Hematopoietic multipotent progenitor cell treated with erythropoietin and hydrocortisone succinate and interleukin-3 and kit ligand, for 4 days (in vitro differentiated cells): ENCODE data around the gene SLC34A3.

Source experiments
- DNase-seq: peaks from one replicate; pipeline ENCODE4 v3.0.0-alpha.2; 2015

SLC34A3 gene

DNA sequence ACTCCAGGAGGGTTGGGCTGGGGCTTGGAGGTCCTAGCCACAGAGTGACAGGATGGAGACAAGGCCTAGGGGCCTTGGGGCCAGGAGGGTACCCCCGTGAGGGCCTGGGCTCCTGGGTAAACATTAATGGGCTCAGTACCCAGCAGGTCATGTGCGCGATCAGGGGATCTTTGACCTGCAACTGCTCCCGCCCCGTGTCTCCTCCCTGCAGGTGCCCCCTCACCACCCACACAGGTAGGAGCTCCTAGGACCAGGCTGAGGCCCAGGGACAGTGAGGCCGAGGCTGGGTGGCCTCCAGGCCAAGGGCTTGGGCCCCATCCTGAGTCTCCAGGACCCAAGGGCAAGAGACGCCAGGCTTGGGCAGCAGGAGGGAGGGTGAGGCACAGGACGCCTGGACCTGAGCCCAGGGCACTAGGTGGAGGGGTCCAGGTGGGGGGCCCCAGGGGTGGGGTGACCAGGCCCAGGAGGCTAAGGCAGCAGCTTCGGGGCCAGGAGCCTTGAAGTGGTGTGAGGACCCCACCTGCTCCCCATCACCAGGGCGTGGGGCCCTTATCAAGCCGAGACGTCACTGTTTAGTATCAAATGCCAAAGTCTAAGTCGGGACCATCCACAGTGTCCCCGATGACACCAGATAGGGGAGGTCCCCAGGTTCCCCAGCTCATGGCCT lies at the start of gene SLC34A3:
SLC34A3 (plus strand) TSS at position 197 of the 667 bp plus-strand sequence. CDS start 802 bp downstream, outside the sequence.
- DNase-seq: no peak

DNA sequence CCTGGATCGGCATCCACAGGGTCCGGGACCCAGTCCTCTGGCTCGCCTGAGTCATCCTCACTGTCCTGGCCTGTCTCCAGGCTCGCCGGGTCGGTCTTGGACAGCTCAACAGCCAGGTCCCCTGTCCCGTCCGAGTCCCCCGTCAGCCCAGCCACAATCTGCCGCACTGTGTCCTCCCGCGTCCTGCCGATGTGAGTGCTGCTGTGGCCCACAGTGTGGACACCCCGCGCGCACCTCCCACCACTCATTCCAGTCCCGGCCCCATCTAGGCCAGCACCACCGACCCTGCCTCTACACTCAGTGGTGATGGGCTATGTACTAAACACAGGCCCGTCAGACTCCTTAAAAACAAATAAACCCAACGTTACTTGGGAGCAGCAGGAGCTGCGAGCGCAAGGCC lies 49.0 kb upstream of the SLC34A3 start:
- no peak for DNase-seq

DNA sequence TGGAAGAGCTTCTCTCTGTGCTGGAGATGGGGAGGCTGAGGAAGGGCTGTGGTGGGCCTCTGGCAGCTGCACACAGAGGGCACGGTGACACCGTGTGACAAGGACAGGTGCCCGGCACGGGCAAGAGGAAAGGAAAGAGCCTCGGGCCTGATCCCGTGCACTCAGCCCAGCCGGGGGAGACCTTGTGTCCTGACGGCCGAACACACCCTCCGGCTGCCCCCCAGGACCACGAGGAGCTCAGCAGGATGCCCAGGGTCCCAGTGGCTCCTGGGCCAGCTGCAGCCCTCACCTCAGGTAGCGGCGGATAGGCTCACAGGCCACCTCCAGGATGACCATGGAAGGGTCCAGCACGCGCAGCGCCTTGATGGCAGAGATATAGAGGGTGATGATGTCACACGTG lies 47.9 kb upstream of the SLC34A3 start:
- no peak for DNase-seq

DNA sequence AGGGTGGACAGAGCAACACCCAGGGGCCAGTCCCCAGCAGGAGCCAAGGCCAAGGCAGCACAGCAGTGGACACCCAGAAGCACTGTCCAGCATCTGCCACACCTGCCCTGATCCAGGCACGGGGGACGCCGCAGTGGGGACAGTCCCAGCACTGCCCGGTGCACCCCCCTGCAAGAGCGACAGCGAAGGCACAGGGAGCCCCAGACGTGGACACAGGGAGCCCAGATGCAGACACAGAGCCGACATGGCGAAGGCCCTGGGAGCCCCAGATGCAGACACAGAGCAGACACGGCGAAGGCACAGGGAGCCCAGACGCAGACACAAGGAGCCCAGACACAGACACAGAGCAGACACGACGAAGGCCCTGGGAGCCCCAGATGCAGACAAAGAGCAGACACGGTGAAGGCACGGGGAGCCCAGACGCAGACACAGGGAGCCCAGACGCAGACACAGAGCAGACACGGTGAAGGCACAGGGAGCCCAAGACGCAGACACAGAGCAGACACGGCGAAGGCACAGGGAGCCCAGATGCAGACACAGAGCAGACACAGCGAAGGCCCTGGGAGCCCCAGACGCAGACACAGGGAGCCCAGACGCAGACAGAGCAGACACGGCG lies 46.6 kb upstream of the SLC34A3 start:
- no peak for DNase-seq

DNA sequence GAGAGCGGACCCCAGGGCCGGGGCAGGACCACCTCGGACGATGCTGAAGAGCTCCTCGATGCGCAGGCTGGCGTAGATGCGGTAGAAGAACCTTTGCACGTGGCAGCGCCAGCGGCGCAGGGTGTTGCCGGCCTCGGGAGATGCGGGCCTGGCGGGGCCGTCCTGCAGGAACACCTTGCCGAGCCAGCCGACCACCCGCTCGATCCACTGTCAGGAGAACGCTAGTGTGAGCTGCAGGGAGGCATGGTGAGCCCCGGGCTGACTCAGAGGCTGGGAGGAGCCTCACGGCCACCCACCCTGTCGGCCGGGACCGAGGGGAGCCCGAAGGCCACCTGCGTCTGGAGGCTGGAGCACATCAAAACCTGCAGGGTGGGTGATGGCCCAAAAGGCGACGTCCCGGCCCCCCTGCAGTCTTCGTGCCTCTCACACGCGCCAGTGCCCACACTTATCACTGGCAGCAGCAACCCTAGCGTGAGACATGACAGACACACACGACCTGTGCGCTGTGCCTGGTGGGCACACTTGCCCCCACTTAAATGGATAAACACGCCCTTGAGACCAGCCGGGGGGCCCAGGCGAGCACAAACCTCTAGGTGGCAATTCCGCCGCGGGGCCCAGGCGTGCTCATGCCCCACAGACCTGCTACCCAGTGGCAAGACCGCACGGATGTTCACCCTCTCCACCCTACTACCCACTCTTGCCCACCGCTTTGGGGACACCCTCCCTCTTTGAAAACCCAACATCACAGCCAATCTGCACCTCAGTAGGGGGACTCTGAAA lies 45.6 kb upstream of the SLC34A3 start:
- no peak for DNase-seq

DNA sequence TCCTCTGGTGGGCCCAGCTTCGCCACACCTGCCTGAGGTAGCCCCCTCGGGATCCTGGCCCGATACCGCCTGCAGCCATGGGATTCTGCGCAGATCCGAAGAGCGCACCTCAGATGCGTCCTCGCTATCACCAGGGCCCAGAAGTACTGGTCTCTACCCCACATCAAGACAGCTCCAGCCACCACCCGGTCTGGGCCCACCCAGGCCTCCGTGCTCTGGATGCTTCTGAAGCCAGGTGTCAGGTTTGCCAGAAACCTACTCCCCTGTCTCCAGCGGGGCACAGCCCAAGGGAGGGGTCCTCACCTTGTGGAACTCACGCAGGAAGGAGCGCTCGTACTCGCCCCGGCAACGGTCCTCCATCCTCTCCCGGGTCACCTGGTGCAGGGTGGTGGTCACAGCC lies 44.8 kb upstream of the SLC34A3 start:
- no peak for DNase-seq

DNA sequence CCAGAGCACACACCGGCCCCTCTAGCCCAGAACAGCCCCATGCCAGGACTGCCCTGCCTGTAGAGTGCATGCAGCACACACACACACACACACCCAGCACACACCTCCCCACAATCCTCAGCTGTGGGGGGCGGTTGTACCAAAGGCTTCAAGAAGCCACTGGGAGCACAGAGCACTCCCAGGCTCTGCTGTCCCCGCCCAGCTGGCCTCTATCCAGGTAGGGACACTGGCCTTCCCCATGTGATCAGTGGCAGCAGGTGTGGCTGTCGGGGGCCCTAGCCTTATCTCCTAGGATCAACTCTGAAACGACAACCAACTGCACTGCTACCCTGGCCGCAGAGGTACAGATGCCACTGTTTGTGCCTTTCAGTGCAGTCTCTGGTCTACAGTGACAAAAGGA lies 44.3 kb upstream of the SLC34A3 start:
- no peak for DNase-seq

DNA sequence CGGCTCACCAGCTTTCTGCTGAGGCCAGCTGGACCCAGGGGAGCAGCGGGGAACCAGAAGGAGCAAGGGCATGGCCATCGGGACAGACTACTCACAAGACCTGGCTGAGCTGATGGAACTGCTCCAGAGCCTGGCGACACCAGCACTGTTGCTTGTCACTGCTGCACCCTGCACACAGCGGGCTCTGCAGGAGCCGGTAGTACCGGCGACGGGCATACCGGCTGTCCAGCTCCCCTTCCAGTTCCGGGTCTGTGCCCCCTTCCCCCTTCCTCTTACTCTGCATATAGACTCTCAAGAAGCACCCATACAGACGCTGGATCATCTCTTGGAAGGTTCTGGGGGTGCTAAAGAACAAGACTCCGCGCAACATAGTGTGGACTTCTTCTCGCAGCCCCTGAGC lies 43.3 kb upstream of the SLC34A3 start:
- no peak for DNase-seq

DNA sequence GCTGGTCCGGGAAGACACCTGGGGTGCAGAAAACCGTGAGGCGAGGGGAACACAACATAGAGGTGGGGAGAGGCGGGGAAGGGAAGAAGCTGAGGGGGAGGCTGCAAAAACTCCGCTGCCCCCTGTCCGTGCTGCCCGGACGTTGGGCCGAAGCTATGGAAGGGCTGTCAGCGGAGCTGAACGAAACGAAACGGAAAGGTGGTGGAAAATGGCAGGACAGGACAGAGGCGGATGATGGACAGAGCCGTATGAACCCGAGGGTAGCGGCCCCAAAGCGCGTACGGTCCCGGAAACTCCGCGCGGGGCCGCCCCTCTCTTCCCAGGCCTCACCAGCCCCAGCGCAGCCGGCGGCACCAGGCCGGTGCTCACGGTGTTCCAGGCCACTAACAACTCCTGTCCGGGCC lies 42.6 kb upstream of the SLC34A3 start:
- no peak for DNase-seq

DNA sequence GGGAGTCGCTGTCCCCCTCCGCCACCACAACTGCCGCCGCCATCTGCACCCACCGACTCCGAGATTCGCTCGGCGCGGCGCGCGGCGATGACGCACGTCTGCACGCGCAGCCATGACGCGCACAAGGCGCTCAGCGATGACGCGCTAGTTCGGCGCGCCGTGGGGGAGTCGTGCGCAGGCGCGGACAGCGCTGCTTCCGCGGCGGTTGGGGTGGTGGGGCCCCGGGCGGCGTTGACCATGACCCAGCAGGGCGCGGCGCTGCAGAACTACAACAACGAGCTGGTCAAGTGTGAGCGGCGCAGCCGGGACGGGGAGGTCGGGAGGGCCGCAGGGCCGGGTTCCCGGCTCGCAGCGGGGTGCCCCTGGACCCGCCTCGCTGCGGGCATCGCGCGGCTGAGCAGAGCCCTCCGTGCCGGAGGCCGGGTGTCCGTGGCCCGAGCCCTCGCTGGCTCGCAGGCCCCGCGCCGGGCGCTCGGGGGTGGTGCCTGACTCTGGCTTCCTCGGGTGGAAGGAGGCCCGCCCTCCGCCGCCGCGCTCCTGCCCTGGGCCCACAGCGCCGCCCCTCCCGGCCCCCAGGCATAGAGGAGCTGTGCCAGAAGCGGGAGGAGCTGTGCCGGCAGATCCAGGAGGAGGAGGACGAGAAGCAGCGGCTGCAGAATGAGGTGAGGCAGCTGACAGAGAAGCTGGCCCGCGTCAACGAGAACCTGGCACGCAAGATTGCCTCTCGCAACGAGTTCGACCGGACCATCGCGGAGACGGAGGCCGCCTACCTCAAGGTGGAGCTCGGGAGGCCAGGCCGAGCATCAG lies 42.0 kb upstream of the SLC34A3 start, which contains the start of the genes ANAPC2 and SSNA1:
ANAPC2 (minus strand) TSS at position 71 of the 807 bp plus-strand sequence; CDS start at position 43, 28 bp downstream.
SSNA1 (plus strand) TSS at position 187 of the 807 bp plus-strand sequence; CDS start at position 238, 51 bp downstream.
- DNase-seq: peak; percentile 96

DNA sequence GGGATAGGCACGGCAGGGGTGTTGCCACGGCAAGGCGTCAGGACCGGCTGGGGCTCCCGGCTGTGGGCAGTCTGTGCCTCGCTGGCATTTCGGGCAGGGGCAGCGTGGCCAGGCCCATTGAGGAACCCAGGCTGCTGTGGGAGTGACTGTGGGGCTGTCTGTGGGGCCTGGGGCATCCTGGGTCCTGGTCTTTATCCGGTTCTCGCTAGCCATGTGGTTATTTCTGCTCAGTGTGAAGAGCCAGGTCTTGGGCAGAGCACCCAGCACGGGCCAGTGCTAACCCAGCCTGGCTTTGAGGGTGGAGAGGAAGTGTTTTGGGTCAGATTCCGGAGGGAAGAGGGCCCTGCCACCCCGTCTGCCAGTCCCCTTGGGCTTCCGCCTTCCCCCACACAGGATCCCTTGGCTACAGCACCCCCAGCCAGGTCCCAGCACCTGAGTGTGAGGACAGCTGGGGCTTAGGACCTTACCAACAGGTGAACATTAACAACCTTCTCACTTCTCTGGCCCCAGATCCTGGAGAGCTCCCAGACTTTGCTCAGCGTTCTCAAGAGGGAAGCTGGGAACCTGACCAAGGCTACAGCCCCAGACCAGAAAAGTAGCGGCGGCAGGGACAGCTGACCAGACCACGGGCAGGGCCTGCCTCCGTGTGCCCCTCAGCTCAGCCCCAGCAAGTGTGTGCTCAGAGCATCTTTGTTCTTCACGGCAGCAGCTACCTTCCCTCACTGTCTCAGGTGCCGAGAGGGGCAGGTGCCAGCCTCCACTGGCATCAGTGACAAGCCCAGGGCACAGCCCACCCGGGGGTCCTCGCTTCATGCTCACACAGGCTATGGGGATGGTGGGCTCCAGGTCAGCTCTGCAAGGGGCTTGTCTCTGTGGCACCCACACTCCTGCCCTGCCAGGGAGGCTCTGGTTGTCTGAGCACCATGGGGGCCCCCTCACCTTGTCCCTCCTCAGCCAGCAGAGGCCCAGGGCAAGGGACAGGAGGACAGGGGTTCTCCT lies 41.1 kb upstream of the SLC34A3 start:
- DNase-seq: no peak

DNA sequence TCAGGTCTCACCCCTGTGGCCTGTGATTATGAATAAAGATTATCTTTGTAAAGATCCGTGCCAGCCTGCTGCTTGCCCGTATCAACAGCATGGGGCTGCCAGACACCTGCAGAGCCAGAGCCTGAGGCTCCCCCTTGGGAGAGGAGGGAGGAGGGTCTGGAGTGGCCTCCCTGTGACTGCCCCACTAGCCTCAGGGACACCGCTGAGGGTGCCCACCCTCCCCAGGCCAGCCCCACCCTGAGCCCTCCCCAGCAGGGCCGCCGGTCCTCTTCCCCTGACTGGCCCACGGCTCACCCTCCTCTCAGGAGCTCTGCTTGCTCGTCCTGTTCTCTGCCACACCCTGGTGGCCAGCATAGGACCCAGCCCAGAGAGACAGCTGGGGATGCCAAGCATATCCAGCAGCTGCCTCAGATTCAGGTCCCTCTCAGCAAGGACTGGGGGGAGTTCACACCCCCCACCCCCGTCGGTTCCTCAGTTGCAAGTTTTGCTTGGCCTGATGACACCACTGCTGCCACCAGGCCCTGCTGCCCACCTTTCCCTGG lies 40.3 kb upstream of the SLC34A3 start:
- peak; percentile 47 for DNase-seq

DNA sequence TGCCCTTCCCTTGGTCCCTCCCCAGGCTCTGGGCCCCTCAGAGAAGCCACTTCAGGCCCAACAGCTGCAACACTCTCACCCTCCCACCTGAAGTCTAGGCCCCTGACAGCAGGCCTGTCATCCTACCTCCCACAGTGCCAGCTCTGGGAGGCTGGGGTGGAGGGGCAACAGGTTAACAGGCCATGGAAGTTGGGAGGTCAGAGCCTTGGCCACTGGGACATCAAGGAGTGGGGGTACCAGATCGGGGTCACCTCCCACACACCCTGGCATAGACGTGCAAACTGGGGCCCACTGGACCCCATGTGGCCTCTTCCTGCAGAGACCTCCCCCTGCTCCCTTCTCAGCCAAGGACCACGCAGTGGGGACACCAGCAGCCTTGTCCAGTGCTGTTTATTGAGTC lies 39.5 kb upstream of the SLC34A3 start:
- no peak for DNase-seq

DNA sequence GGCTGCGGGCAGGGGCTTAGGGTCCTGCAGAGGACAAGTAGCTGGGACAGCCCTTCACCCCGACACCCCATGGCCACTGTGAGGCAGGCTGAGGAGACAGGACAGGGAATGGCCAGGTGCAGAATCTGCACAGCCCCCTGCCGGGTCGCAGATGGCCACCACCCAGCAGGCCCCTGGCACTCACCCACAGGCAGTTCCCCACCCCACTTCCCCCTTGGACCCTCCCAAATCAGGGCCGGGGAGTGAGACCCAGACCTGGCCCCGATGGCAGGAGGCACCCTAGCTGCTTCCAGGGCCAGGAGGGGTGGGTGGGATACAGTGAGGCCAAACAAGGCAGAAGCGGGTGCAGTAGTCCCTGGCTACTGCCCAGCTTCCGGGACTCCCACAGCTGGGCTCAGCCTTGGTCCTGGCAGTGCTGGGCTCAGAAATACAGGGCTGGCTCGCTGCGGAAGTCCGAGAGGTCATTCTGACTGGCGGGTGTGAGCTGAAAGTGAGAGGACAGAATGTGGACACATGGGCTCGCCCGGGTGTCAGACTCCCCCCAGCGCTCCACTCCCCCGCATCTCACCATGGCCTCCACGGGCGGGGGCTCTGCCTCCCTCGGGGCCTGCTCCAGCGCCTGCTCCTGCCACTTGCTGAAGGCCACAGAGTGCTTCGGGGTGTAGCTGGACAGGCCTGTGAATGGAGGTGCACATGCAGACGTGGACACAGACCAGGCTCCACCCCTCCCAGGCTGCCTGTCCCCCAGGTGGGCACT lies 38.8 kb upstream of the SLC34A3 start:
- DNase-seq: no peak

DNA sequence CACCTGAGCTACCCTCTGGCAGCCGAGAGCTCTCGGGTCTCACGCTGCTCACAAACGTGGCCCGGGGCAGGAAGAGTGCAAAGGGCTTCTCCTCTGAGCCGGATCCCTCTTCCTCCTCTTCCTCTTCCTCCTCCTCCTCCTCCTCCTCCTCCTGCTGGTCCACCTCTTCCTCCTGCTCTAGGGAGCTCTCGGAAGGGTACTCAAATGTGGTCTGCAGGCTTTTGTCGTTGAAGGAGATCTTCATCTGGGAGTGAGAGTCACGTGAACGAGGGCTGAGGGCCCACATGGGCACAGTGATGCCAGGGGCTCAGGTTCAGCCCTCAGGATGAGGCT lies 38.3 kb upstream of the SLC34A3 start:
- DNase-seq: no peak

DNA sequence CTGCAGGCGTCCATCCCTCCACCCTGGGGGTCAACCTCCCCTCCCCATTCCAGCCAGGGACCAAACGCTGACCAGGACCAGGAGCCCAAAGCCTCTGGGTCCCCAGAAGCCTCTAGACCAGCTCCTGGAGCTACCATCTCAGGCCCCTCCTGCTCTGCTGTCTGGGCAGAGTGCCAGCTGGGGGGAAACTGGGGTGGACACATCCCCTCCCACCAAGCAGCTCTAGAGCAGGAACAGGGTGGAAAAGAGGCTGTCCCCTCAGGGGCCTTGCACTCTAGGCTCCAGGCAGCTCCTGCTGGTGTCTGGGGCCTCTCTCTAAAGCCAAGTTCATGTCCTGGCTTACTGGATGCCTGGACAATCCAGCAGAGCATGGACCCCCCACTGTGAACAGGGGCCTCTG lies 37.8 kb upstream of the SLC34A3 start:
- DNase-seq: no peak

DNA sequence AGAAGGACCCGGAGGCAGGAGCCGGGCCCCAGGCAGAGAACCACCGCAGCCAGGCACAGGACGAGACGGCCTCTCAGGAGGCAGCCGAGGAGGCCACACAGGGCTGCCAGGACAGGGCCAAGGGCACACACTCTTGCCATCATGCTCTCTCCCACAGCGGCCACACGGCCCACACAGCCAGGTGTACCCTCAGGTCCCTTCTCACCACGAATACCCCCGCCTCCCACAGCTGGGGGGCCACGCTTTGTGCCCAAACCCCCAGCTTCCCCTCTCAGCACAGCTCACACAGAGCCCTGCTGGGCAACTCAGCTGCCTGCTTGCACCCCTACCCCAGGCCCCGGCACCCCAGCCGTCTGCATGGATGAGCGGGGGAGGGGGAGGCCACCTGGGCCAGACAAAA lies 36.9 kb upstream of the SLC34A3 start:
- no peak for DNase-seq

DNA sequence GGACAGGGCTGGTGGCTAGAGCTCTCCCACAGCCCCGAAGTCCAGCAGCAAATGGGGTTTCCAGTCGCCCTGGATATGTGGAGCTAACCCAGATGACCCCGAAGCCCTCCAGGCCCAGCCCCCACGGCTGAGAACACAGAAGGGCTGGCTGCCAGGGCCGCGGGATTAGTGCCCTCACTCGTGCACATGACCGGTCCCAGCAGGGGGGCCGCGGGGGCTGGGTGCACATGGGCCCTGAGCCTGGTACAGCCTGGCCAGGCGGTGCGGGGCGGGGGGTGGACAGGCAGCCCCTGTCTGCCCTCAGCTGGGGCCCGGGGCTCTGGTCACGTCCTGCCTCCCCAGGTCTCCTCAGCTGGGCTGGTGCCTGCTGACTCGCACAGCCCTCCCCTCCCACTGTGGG lies 36.3 kb upstream of the SLC34A3 start:
- no peak for DNase-seq

DNA sequence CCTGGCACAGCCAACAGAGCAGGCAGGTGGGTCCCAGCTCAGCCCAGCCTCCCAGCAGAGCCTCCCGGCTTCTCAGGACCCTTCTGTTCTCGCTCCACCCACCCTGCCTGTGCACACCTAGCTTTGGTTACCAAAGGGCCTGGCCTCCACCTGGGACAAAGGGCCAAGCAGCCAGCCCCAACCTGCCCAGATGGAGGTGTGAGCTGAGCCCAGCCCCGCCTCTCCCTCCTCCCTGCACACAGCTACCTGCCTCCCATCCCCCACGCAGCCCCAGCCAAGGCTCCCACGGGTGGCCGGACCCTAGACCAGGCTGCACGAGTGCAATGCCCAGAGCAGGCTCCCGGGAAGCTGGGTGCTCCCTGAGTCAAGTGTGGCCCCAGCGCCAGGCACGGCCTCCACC lies 35.8 kb upstream of the SLC34A3 start:
- DNase-seq: no peak

DNA sequence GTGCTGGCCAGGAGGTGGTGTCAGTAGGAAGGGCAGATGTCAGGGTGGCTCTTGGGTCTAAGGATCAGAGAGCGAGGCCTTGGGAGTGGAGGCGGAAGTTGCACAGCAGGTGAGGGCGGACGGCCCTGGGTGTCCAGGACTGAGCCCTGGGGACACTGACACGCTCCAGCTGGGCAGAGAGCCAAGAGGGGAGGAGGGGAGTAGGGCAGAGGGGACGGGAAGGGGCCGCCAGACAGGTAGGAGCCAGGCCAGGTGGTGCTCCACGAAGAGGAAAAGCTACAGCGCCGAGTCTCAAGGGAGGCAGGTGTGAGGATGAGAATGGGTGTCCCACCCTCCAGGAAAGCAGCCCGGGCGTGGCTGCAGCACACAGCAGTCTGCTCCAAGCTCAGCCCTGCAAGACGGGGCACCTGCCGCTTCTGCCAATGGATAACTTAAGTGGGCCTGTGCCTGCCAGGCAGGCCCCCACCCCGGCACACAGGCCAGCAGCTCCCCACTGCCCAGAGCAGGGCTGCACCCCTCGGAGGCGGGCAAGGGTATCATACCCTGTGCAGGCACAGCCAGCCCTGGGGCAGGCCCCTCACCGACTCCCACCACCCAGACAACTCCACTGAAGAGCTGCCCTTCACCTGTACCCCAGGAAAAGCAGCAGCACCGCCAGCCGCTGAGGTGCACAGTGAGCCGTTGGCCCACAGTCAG lies 35.0 kb upstream of the SLC34A3 start:
- DNase-seq: no peak
